Measurements from ENCODE around the gene GPRC5D.

DNA sequence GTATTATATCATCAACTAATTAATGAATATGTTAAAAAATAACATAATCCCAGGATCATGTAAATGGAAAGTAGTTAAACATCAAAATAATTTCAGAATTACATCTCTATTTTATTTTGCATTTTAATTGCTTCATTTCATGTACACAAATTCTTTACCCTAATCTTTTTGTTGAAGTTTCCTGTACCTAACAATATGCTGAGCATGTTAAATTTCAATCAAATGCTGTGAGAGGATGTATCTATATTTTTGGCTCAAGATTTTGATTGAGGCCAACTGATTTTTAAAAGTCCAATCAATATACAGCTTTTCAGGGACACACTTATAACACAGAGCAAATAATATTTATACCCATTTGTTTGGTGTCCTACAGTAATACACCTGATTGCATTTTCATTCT lies 6.4 kb downstream of the GPRC5D start:
- no peak for TF ChIP-seq GATA2 (IDR thresholded peaks at IDR 0.05; ENCODE audit: low read depth, low read length)
- no peak for TF ChIP-seq GATA3 (IDR thresholded peaks at IDR 0.05; ENCODE audit: low read depth, low read length)

Measured in SH-SY5Y (cell line).